Fibroblast of gingiva (primary cell): Measurements from ENCODE around the gene RBM15B.
"Not testable (repeated sequence)": the region's sequence is repeated elsewhere in the genome, so short reads cannot be mapped to it uniquely, and the experiment has no call there.

Source experiments
- DNase-seq: peaks from one replicate; pipeline ENCODE4 v3.0.0-alpha.2; 2011; ENCODE audit warnings: low read depth

RBM15B gene

DNA sequence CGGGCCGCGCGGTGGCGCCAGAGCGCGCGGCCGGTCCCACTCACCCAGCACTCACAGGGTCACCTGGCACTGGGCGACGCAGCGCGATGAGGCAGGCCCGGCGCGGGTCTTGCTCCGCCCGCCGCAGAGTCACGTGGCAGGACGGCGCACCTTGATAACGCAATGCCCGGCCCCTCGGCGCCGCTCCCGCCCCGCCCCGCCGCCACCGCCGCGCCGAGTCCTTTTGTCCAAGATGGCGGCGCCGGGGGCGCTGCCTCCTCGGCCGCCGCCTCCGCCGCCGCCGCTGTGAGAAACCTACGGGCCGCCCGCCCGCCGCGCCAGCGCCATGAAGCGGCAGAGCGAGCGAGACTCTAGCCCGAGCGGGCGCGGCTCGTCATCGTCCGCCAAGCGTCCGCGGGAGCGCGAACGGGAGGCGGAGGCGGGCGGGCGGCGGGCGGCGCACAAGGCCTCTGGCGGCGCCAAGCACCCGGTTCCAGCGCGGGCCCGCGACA, at the start of gene RBM15B:
TSS of gene RBM15B (plus strand) at position 211 of the 491 bp plus-strand sequence. CDS start at position 326, 115 bp downstream.
- DNase-seq, result peak; percentile 96

DNA sequence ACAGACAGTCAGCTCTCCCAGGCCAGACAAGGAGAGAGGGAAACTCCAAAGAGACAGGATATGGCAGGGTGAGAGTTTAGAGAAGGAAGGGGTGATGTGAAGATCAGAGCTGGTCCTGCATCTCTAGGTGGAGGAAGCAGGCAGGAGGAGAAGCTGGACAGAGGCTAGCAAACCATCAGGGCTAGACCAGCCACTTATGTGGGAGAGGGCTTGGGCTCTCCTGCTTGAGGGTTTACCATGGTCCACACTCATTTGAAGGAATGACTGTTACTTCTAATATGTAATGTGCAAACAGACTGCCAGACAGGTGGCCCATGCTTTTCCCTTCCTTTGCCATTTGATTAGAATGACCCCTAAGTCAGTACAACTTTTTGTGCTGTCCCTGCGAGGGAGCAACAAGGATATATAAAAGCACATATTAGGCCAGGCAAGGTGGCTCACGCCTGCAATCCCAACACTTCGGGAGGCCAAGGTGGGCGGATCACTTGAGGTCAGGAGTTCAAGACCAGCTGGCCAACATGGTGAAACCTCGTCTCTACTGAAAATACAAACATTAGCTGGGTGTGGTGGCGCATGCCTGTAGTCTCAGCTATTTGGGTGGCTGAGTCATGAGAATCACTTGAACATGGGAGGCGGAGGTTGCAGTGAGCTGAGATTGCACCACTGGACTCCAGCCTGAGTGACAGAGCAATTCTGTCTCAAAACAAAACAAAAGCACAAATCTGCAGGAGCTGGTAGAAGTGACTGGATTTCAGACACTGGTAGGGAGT, 47.0 kb upstream of the RBM15B start:
- DNase-seq, result peak; percentile 81

DNA sequence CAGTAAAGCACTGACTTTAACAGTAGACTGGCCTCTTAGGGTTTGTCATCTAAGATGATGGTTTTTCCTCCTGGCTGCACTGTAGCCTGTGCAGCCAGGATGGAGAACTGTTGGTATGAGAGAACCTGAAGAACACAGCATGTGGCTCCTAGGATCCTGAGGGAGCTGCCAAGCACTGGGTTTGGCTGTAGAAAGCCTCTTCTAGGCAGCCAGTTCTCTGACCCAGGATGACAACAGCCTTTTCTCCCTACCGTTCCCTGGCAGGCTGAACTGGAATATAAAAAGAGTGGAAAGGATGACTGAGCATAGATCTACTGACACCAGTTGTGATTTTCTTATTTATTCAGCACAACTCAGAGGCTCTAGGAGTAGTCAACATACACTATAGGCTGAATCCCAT, 40.3 kb upstream of the RBM15B start:
- DNase-seq, result no peak

- DNase-seq, result no peak
Measured at GRCh38 chr3:51353131-51353530, 38.0 kb upstream of the RBM15B start.

GRCh38 chr3:51353691-51354090, 37.4 kb upstream of the RBM15B start:
- no peak for DNase-seq

- DNase-seq, result no peak
Measured at GRCh38 chr3:51354172-51354571, 36.9 kb upstream of the RBM15B start.

DNA sequence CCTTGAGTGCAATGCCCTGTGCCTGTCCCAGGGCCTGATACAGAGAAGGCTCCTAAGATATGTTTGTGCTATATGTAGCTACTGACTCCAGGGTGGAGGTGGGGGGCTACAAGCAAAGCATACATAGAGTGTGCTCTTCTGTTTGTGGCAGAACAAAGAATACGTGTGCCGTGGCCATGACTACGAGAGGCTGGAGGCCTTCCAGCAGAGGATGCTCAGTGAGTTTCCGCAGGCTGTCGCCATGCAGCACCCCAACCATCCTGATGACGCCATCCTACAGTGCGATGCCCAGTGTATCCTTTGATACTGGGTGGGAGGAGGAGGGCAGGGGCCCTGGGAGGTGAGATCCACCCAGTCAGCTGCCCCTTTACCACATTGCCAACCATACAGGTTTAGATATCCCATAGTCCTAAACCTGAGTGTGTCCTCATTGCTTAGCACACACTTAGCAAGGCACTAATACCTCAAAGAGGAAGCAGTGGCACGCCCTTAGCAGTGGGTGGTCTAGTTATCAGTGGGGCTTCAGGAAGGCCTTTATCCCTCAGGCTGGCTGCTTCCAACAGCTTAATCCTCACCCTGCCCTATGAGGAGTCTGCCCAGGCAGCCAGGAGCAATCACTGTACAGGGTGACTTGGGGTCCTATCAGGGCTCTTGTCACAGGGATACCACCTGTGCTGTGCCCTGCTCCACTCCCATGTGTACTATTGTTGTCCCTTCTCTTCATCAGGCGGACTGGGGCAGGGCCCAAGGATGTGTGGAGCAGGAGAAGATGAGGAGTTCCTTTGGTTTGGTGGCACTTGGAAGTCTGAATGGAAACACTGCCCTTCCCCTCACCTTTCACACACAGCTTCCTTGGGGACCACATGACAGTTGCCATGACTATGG, 36.1 kb upstream of the RBM15B start:
- DNase-seq, result no peak

- DNase-seq, result no peak
Measured at GRCh38 chr3:51355891-51356578, 35.0 kb upstream of the RBM15B start.

DNA sequence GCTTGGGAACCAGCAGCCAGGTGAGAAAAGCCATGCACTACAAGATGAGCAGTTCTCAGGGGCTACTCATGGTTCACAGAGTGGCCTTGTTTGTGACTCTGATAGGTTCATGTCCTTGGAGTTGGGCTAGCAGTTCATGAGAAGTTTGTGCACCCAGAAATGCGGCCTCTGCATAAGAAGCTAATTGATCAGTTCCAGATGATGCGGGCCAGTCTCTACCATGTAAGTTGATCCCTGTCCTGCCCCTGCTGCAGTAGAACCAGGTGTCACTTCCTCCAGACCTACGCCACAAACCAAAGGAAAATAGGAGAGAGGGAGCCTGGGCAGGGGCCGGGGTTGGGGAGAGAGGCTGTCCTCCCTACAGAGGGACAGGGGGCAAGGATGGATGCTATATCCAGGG, 33.2 kb upstream of the RBM15B start:
- no peak for DNase-seq

DNA sequence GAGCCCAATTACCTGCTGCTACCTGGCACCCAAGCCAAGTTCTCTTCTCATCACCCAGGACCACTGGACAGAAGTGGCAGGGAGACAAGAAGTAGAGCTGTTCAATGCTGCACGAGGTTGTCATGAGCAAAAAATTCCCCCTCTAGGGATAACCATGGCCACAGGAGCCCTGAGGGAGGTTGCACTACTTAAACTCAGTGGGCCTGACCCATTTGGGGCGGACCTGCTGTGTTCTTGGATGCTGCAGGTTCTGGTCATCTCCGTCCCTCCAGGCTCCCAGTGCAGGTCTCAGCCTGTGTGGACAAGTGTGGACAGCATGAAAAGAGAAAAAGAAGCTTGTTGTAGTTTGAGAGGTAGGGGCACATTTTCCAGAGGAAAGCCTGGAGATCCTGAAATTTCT, 32.1 kb upstream of the RBM15B start:
- DNase-seq, result no peak

DNA sequence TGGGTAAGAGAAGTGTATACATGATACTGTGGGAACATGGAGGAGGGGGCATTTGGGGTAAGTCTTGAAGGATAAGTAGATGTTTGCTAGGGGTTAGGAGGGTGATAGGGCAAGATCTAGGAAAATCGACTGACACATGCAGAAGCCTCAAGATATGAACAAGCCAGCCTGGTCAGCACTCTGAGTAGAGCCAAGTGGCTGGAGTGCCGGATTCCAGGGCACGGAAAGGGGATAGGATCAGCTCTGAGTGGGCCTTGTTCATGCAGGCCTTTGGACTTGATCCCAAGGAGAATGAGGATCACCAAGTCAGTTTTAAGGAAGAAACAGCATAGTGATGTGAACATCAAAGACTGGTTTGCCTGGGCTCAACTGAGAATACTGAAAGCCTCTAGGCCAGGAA, 30.3 kb upstream of the RBM15B start:
- no peak for DNase-seq

GRCh38 chr3:51361746-51362145, 29.3 kb upstream of the RBM15B start:
- no peak for DNase-seq

DNA sequence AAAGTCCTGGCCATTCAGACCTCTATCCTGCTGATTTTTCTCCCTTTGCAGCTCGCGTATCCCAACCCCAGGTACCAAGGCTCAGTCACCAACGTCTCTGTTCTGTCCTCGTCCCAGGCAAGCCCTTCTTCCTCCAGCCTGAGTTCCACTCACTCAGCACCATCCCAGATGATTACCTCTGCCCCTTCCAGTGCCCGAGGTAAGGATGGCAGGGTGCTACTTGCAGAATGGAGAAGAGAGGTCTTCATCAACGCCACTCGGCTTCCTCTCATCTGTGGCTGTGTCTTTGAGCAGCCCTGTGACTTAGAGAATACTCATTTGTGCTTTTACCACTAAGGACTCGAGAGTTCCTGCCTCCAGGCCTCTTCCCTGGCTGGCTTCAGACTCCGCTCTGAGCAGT, 28.6 kb upstream of the RBM15B start:
- DNase-seq, result no peak

DNA sequence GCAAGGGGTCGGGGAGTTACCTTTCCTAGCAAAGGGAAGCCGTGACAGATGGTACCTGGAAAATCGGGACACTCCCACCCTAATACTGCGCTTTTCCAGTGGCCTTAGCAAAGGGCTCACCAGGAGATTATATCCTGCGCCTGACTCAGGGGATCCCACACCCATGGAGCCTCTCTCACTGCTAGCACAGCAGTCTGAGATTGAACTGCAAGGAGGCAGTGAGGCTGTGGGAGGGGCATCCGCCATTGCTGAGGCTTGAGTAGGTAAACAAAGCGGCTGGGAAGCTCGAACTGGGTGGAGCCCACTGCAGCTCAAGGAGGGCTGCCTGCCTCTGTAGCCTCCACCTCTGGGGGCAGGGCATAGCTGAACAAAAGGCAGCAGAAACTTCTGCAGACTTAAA, 22.8 kb upstream of the RBM15B start:
- DNase-seq, result not testable (repeated sequence)

GRCh38 chr3:51371943-51372557, 19.0 kb upstream of the RBM15B start:
- peak; percentile 65 for DNase-seq

DNA sequence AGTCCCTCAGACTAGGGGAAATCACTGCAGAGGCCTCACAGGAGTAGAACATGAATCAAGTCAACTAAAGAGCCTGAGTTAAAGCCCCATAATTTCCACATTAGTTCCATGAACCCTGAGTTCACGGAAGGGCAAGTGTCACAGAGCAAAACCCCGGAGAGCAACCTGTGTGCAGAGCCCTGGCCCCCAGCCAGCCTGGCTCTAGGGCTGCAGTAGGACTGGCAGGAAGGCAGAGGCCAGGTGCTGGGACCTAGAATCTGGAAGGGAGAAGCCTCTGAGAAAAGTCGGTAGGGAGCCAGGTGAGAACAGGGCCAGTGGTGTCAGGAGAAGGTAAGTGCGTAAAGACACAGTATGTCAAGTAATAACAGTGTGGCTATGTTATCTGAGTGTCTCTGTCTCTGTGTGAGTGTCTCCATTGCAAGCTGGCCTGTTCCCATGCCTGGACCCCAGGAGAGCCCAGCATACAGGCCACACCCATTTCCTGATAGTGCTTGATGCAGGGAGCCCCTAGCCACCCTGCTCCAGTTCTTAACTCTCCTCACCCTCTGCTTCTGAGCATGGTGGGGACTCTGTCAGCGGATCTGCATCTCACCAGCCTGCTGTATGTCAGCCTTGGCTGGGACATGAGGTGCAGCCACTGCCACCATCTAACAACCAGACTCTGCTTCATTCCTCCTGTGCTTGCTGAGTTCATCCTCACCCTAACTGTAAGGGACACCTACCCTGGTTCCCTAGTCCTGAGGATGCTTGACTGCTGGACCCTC, 17.2 kb upstream of the RBM15B start:
- no peak for DNase-seq

DNA sequence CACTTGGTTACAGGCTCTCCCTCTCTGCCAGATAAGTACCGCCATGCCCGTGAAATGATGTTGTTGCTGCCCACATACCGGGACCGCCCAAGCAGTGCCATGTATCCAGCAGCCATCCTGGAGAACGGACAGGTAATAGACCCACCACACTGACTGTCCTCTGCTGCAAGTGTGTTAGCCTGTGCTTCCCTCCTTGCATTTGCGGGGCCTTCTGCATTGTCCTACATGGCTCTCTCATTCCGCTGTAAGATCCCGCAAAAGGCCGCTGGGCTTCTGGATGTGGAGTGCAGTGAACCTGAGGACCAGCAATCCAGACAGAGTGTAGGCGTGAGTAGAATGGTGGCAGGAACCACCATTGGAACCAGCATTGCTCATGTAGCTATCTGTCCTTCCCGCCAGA, 16.6 kb upstream of the RBM15B start:
- no peak for DNase-seq

DNA sequence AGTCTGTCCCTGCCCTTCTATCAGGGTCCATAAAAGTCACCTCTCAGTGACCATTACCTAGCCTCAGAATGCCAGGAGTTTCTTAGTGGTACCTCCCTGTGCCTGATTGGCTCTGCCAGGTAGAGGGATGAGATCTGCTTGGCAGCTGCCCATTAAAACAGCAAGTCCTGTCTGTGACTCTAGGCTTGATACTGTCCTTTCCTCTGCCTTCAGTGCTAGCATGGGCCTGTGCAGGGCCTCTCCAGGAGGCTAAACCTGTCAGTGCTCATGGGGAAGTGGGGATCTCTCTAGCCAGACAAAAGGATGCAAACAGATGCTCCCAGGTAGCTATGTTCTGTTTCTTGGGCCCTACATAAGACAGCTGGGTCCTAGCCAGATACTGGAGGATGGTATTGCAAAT, 15.9 kb upstream of the RBM15B start:
- DNase-seq, result no peak

DNA sequence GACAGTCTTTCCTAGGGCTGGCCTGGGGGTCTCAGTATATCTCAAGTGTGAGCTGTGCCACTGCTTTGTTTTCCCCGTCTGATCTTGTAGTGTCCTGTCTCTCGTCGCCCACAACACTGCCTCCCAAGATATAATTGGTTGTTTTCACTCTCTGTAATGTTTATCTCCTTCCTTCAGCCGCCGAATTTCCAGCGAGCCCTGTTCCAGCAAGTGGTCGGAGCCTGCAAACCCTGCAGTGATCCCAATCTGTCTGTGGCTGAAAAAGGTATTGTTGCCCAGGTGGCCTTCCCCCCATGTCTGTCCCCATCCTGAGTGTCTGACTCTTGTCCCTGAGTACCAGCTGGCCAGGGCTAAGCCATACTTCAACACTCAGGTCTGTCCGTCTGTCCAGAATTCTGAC, 15.5 kb upstream of the RBM15B start:
- DNase-seq, result no peak

GRCh38 chr3:51378065-51378464, 13.0 kb upstream of the RBM15B start:
- no peak for DNase-seq

DNA sequence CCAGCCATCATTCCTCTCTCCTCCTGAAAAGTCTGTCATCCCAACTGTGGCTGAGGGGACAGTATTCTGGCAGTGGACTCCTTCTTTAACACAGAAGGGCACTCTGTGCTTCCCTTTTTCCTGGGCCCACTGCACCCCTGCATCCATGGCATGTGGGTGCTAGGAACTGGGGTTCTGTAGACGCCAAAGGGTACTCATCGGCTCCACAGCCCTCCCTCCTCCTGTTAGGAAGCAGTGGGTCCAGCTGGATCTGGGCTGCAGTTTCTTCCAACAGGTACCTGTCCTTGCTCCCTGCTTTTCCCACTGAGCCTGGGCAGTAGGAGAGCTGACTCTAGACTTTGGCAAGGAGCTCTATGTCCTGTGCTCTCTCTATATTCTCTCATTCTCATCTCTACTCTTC, 12.4 kb upstream of the RBM15B start:
- no peak for DNase-seq
